ENCODE results near the gene CEACAM1. TPM values are rescaled to one million over a fixed set of nuclear protein-coding genes. Genes with fewer than 3 reads are reported as not detected.

Gene CEACAM1
- total and polyA plus RNA-seq, 2 of the 13 experiments (the other 11 are each of a cell fraction or from before 2014, with no cell fraction given), result 13.5 to 332 TPM

DNA sequence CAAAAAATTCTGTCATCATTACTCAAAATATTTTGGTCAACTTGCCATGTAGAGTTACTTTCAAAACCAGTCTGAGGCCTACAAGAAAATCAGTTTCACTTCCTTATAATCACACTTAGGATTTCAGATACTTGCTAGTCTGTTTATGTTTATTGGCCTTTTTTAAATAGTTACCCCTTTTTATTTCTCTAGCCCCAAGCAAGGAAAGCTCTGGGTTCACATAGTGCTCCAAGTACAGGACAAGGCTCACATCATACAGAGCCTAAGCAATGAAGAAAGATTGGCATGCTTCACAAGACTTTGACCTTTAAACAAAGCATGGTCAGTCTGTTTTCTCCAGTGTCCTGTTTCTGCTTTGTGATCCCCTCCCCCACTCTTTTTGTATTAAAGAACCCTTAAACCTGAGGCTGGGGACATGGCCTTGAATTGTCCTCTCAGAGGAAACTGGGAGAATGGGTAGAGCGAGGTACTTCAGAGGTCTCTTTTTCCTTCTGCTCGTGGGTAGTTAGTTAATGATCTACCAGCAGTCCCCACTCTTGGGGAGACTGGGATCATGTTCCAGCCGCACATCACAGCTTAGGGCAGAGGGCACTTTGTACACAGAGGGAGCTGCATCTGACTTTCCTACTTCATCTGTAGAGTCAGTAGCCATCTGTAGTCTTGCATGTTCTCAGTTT lies 30.7 kb downstream of the CEACAM1 start (continued):
- TF ChIP-seq, protein P1, sequence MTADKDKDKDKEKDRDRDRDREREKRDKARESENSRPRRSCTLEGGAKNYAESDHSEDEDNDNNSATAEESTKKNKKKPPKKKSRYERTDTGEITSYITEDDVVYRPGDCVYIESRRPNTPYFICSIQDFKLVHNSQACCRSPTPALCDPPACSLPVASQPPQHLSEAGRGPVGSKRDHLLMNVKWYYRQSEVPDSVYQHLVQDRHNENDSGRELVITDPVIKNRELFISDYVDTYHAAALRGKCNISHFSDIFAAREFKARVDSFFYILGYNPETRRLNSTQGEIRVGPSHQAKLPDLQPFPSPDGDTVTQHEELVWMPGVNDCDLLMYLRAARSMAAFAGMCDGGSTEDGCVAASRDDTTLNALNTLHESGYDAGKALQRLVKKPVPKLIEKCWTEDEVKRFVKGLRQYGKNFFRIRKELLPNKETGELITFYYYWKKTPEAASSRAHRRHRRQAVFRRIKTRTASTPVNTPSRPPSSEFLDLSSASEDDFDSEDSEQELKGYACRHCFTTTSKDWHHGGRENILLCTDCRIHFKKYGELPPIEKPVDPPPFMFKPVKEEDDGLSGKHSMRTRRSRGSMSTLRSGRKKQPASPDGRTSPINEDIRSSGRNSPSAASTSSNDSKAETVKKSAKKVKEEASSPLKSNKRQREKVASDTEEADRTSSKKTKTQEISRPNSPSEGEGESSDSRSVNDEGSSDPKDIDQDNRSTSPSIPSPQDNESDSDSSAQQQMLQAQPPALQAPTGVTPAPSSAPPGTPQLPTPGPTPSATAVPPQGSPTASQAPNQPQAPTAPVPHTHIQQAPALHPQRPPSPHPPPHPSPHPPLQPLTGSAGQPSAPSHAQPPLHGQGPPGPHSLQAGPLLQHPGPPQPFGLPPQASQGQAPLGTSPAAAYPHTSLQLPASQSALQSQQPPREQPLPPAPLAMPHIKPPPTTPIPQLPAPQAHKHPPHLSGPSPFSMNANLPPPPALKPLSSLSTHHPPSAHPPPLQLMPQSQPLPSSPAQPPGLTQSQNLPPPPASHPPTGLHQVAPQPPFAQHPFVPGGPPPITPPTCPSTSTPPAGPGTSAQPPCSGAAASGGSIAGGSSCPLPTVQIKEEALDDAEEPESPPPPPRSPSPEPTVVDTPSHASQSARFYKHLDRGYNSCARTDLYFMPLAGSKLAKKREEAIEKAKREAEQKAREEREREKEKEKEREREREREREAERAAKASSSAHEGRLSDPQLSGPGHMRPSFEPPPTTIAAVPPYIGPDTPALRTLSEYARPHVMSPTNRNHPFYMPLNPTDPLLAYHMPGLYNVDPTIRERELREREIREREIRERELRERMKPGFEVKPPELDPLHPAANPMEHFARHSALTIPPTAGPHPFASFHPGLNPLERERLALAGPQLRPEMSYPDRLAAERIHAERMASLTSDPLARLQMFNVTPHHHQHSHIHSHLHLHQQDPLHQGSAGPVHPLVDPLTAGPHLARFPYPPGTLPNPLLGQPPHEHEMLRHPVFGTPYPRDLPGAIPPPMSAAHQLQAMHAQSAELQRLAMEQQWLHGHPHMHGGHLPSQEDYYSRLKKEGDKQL (CRISPR knock-in tag; IDR thresholded peaks at IDR 0.05; ENCODE audit: low read depth), result 0 out of 2 replicates have a peak, but pooled peaks have one; percentile 36
- TF ChIP-seq, protein P2, sequence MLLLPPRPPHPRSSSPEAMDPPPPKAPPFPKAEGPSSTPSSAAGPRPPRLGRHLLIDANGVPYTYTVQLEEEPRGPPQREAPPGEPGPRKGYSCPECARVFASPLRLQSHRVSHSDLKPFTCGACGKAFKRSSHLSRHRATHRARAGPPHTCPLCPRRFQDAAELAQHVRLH (CRISPR knock-in tag; IDR thresholded peaks at IDR 0.05; ENCODE audit: borderline replicate concordance, low read depth), result no peak; the same call in 1 of the 2 replicates
- TF ChIP-seq, protein P3, sequence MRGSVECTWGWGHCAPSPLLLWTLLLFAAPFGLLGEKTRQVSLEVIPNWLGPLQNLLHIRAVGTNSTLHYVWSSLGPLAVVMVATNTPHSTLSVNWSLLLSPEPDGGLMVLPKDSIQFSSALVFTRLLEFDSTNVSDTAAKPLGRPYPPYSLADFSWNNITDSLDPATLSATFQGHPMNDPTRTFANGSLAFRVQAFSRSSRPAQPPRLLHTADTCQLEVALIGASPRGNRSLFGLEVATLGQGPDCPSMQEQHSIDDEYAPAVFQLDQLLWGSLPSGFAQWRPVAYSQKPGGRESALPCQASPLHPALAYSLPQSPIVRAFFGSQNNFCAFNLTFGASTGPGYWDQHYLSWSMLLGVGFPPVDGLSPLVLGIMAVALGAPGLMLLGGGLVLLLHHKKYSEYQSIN (CRISPR knock-in tag; IDR thresholded peaks at IDR 0.05; ENCODE audit: borderline replicate concordance), result no peak
- no peak for TF ChIP-seq ZNF605 (CRISPR knock-in tag; IDR thresholded peaks at IDR 0.05)
- TF ChIP-seq, protein P4, sequence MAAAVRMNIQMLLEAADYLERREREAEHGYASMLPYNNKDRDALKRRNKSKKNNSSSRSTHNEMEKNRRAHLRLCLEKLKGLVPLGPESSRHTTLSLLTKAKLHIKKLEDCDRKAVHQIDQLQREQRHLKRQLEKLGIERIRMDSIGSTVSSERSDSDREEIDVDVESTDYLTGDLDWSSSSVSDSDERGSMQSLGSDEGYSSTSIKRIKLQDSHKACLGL (CRISPR knock-in tag; IDR thresholded peaks at IDR 0.05), result no peak
- TF ChIP-seq, protein P5, sequence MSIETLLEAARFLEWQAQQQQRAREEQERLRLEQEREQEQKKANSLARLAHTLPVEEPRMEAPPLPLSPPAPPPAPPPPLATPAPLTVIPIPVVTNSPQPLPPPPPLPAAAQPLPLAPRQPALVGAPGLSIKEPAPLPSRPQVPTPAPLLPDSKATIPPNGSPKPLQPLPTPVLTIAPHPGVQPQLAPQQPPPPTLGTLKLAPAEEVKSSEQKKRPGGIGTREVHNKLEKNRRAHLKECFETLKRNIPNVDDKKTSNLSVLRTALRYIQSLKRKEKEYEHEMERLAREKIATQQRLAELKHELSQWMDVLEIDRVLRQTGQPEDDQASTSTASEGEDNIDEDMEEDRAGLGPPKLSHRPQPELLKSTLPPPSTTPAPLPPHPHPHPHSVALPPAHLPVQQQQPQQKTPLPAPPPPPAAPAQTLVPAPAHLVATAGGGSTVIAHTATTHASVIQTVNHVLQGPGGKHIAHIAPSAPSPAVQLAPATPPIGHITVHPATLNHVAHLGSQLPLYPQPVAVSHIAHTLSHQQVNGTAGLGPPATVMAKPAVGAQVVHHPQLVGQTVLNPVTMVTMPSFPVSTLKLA (IDR thresholded peaks at IDR 0.05), result peak; percentile 25; the same call in 1 of the 2 replicates
- TF ChIP-seq, protein P6, sequence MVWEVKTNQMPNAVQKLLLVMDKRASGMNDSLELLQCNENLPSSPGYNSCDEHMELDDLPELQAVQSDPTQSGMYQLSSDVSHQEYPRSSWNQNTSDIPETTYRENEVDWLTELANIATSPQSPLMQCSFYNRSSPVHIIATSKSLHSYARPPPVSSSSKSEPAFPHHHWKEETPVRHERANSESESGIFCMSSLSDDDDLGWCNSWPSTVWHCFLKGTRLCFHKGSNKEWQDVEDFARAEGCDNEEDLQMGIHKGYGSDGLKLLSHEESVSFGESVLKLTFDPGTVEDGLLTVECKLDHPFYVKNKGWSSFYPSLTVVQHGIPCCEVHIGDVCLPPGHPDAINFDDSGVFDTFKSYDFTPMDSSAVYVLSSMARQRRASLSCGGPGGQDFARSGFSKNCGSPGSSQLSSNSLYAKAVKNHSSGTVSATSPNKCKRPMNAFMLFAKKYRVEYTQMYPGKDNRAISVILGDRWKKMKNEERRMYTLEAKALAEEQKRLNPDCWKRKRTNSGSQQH (CRISPR knock-in tag; IDR thresholded peaks at IDR 0.05; ENCODE audit: low read depth), result peak; percentile 46; the same call in 1 of the 2 replicates
- TF ChIP-seq PITX1 (CRISPR knock-in tag; IDR thresholded peaks at IDR 0.05), result peak; percentile 82; the same call in 1 of the 2 replicates
- no peak for TF ChIP-seq SNAPC2 (CRISPR knock-in tag; IDR thresholded peaks at IDR 0.05)
- TF ChIP-seq, protein P7, sequence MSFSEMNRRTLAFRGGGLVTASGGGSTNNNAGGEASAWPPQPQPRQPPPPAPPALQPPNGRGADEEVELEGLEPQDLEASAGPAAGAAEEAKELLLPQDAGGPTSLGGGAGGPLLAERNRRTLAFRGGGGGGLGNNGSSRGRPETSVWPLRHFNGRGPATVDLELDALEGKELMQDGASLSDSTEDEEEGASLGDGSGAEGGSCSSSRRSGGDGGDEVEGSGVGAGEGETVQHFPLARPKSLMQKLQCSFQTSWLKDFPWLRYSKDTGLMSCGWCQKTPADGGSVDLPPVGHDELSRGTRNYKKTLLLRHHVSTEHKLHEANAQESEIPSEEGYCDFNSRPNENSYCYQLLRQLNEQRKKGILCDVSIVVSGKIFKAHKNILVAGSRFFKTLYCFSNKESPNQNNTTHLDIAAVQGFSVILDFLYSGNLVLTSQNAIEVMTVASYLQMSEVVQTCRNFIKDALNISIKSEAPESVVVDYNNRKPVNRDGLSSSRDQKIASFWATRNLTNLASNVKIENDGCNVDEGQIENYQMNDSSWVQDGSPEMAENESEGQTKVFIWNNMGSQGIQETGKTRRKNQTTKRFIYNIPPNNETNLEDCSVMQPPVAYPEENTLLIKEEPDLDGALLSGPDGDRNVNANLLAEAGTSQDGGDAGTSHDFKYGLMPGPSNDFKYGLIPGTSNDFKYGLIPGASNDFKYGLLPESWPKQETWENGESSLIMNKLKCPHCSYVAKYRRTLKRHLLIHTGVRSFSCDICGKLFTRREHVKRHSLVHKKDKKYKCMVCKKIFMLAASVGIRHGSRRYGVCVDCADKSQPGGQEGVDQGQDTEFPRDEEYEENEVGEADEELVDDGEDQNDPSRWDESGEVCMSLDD (CRISPR knock-in tag; IDR thresholded peaks at IDR 0.05; ENCODE audit: borderline replicate concordance), result 0 out of 2 replicates have a peak, but pooled peaks have one; percentile 32
- TF ChIP-seq ZNF768 (CRISPR knock-in tag; IDR thresholded peaks at IDR 0.05), result no peak
- TF ChIP-seq, protein P8, sequence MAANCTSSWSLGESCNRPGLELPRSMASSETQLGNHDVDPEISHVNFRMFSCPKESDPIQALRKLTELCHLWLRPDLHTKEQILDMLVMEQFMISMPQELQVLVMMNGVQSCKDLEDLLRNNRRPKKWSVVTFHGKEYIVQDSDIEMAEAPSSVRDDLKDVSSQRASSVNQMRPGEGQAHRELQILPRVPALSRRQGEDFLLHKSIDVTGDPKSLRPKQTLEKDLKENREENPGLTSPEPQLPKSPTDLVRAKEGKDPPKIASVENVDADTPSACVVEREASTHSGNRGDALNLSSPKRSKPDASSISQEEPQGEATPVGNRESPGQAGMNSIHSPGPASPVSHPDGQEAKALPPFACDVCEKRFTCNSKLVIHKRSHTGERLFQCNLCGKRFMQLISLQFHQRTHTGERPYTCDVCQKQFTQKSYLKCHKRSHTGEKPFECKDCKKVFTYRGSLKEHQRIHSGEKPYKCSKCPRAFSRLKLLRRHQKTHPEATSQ (CRISPR knock-in tag; IDR thresholded peaks at IDR 0.05; ENCODE audit: borderline replicate concordance), result no peak

Measured in HepG2 (cell line).